ENCODE data around the gene SGSM1.

GRCh38 chr22:24763872-24764485 is 42.0 kb upstream of the SGSM1 start:
- no peak for TF ChIP-seq POLR2AphosphoS5 (IDR thresholded peaks at IDR 0.05)
- TF ChIP-seq POLR2A (IDR thresholded peaks at IDR 0.05): no peak
- no peak for TF ChIP-seq CTCF (IDR thresholded peaks at IDR 0.05)

All from suprapubic skin (tissue), 4 donors.